Stomach (tissue), 4 donors: ENCODE results near the gene CYP1A2.

Source experiments
- EP300 ChIP-seq: sonication (generic); formaldehyde crosslinking; IDR thresholded peaks from one replicate; pipeline ENCODE4 v1.6.1; 2017; ENCODE audit warnings: antibody characterized with exemption
- POLR2A ChIP-seq, 4 donors: fragments of 450-650 bp; IDR thresholded peaks; one replicate each; pipeline ENCODE4 v1.6.1; 2016; ENCODE audit warnings: antibody characterized with exemption in 4 of 4, control low read depth in 2 of 4, mild to moderate bottlenecking in 1 of 4, moderate library complexity in 1 of 4
- POLR2AphosphoS5 ChIP-seq, 3 donors: sonication (generic); formaldehyde crosslinking; IDR thresholded peaks; one replicate each; pipeline ENCODE4 v1.6.1; 2016; ENCODE audit warnings: antibody characterized with exemption in 3 of 3
- TF ChIP-seq, protein P1 (sequence below), 7 experiments: fragments of 450-650 bp in 4 of 7; fragments of 200-600 bp in 3 of 7; sonication (generic) in 3 of 7; IDR thresholded peaks; one replicate each; pipeline ENCODE4 v1.5.1; 2016 to 2019; ENCODE audit warnings: antibody characterized with exemption in 7 of 7, control low read depth in 2 of 7, mild to moderate bottlenecking in 1 of 7

- TF ChIP-seq EP300 (no peak), POLR2A (IDR thresholded peaks at IDR 0.05) (no peak), POLR2AphosphoS5 (IDR thresholded peaks at IDR 0.05) (no peak)
- TF ChIP-seq, protein P1, sequence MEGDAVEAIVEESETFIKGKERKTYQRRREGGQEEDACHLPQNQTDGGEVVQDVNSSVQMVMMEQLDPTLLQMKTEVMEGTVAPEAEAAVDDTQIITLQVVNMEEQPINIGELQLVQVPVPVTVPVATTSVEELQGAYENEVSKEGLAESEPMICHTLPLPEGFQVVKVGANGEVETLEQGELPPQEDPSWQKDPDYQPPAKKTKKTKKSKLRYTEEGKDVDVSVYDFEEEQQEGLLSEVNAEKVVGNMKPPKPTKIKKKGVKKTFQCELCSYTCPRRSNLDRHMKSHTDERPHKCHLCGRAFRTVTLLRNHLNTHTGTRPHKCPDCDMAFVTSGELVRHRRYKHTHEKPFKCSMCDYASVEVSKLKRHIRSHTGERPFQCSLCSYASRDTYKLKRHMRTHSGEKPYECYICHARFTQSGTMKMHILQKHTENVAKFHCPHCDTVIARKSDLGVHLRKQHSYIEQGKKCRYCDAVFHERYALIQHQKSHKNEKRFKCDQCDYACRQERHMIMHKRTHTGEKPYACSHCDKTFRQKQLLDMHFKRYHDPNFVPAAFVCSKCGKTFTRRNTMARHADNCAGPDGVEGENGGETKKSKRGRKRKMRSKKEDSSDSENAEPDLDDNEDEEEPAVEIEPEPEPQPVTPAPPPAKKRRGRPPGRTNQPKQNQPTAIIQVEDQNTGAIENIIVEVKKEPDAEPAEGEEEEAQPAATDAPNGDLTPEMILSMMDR (IDR thresholded peaks at IDR 0.05): no peak
These were observed 41.1 kb downstream of the CYP1A2 start for GRCh38 chr15:74789741-74790079.
